Liver (tissue), 5 donors: Measurements from ENCODE around the gene DPEP3. TPM values are rescaled to one million over a fixed set of nuclear protein-coding genes. Genes with fewer than 3 reads are reported as not detected.

Experiments
- polyA plus RNA-seq, 2 donors: library from polyadenylated mRNA; stranded (reverse) in 1 of 2; unstranded in 1 of 2; fragments of 200-250 nt in 1 of 2; fragments of >200 nt in 1 of 2; fragmentation: Nextera tagmentation in 1 of 2; extraction: Ambion mirVana in 1 of 2; gene quantifications; one replicate each; pipeline versions ENCODE4 v1.2.1 to v1.2.3, GENCODE V29; 2013 to 2015
- small RNA-seq: library from RNA; depleted of rRNA; stranded (forward); fragments of <200 nt; gene quantifications from one replicate; pipeline ENCODE3, GENCODE V24; 2014
- total RNA-seq, 2 donors: library from RNA; depleted of rRNA; stranded (reverse); fragments of >200 nt; gene quantifications; one replicate each; pipeline ENCODE4 v1.2.3, GENCODE V29; 2014
- TF ChIP-seq, protein P1 (sequence below): IDR thresholded peaks from 2 replicates; pipeline ENCODE4 v1.6.1; 2016; ENCODE audit warnings: antibody characterized with exemption
- donor health status: healthy.
- donor health status: healthy.
- donor health status: healthy.

DPEP3 gene
- total and polyA plus RNA-seq, 4 donors, result 0.08 to 0.37 (median 0.22) TPM; not detected in 1

DNA sequence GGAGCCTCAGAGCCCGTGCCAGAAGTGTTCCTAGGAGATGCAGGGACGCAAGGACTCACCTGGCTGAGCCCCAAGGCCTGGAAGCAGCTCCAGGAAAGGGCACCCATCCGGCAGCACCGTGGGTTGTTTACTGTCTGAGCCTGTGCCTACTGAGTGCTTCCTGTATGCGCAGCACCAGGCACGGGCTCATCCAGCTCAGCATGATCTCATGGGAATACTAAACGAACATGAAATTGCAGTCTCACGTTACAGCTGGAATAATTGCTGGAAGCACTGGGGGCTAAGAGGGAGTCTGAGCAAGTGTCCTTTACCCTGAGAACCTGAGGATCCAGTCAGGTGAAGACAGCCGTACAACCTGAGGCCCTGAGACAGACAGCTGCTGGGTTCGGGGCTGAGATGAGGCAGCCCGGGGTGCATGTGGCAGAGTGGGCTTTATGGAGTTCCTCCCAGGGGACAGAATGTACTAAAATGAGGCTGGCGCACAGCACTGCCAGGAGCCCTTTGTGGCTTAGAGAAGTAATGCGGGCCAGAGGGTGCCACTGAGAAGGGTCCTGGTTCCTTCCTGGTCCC, 54.0 kb downstream of the DPEP3 start (continued):
- TF ChIP-seq, protein P1, sequence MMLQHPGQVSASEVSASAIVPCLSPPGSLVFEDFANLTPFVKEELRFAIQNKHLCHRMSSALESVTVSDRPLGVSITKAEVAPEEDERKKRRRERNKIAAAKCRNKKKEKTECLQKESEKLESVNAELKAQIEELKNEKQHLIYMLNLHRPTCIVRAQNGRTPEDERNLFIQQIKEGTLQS, result no peak

Small RNAs within 50 kb of the gene (small RNA-seq; reads per million reads assigned to genes)
- not detected for gene RNU6-359P

Other genes starting within 250 kb of the DPEP3 start
- 10 to 100 TPM in 1 of 2 donors, 1 to 10 TPM in 1; 9.8 to 12.8 TPM for gene RANBP10, start 173.9 kb downstream of the DPEP3 start, total RNA-seq
- gene RANBP10, start 173.9 kb downstream of the DPEP3 start, polyA plus RNA-seq, result 10 to 100 TPM; 14.9 to 15.5 TPM
- gene TSNAXIP1, start 173.6 kb downstream of the DPEP3 start, total RNA-seq, result under 1 TPM; 0.09 to 0.75 TPM
- gene TSNAXIP1, start 173.6 kb downstream of the DPEP3 start, polyA plus RNA-seq, result 1 to 10 TPM in 1 of 2 donors, under 1 TPM in 1; 0.62 to 1.5 TPM
- gene THAP11, start 138.2 kb downstream of the DPEP3 start, total RNA-seq, result 10 to 100 TPM; 14.1 to 19.7 TPM
- gene THAP11, start 138.2 kb downstream of the DPEP3 start, polyA plus RNA-seq, result 1 to 10 TPM; 6.7 to 9.5 TPM
- gene NUTF2, start 133.6 kb downstream of the DPEP3 start, total RNA-seq, result 10 to 100 TPM; 27.4 to 69.5 TPM
- gene NUTF2, start 133.6 kb downstream of the DPEP3 start, polyA plus RNA-seq, result 10 to 100 TPM; 51.0 to 58.7 TPM
- gene CENPT, start 132.8 kb downstream of the DPEP3 start, total RNA-seq, result 10 to 100 TPM; 15.9 to 22.7 TPM
- gene CENPT, start 132.8 kb downstream of the DPEP3 start, polyA plus RNA-seq, result 10 to 100 TPM; 11.4 to 26.9 TPM
- gene EDC4, start 107.4 kb downstream of the DPEP3 start, total RNA-seq, result 10 to 100 TPM; 22.9 to 26.8 TPM
- gene EDC4, start 107.4 kb downstream of the DPEP3 start, polyA plus RNA-seq, result 10 to 100 TPM; 17.7 to 20.3 TPM
- under 1 TPM; 0.14 to 0.33 TPM for gene NRN1L, start 95.6 kb downstream of the DPEP3 start, total RNA-seq
- under 1 TPM; 0.23 to 0.24 TPM for gene NRN1L, start 95.6 kb downstream of the DPEP3 start, polyA plus RNA-seq
- gene PSKH1, start 87.2 kb downstream of the DPEP3 start, total RNA-seq, result 10 to 100 TPM; 14.0 to 23.8 TPM
- 10 to 100 TPM in 1 of 2 donors, 1 to 10 TPM in 1; 8.3 to 13.7 TPM for gene PSKH1, start 87.2 kb downstream of the DPEP3 start, polyA plus RNA-seq
- under 1 TPM; 0.09 to 0.50 TPM for gene CTRL, start 48.6 kb downstream of the DPEP3 start, total RNA-seq
- gene CTRL, start 48.6 kb downstream of the DPEP3 start, polyA plus RNA-seq, result 1 to 10 TPM in 1 of 2 donors, under 1 TPM in 1; 0.09 to 5.0 TPM
- gene PSMB10, start 43.6 kb downstream of the DPEP3 start, total RNA-seq, result 10 to 100 TPM; 24.8 to 36.3 TPM
- gene PSMB10, start 43.6 kb downstream of the DPEP3 start, polyA plus RNA-seq, result 10 to 100 TPM; 28.4 to 48.2 TPM
- gene LCAT, start 36.4 kb downstream of the DPEP3 start, total RNA-seq, result 10 to 100 TPM; 45.7 to 87.3 TPM
- gene LCAT, start 36.4 kb downstream of the DPEP3 start, polyA plus RNA-seq, result 100 to 1,000 TPM; 140 to 201 TPM
- gene SLC12A4, start 11.9 kb downstream of the DPEP3 start, total RNA-seq, result 10 to 100 TPM; 20.0 to 37.3 TPM
- gene SLC12A4, start 11.9 kb downstream of the DPEP3 start, polyA plus RNA-seq, result 10 to 100 TPM in 1 of 2 donors, 1 to 10 TPM in 1; 8.0 to 14.1 TPM
- 1 to 10 TPM; 1.9 to 2.4 TPM for gene DPEP2, start 19.0 kb upstream of the DPEP3 start, total RNA-seq
- gene DPEP2, start 19.0 kb upstream of the DPEP3 start, polyA plus RNA-seq, result 1 to 10 TPM; 1.4 to 1.9 TPM
- not detected for gene DPEP2NB, start 35.4 kb upstream of the DPEP3 start, total RNA-seq
- not detected for gene DPEP2NB, start 35.4 kb upstream of the DPEP3 start, polyA plus RNA-seq
- 1 to 10 TPM; 7.6 to 8.4 TPM for gene DDX28, start 42.7 kb upstream of the DPEP3 start, total RNA-seq
- gene DDX28, start 42.7 kb upstream of the DPEP3 start, polyA plus RNA-seq, result 10 to 100 TPM in 1 of 2 donors, 1 to 10 TPM in 1; 8.4 to 11.6 TPM
- gene DUS2, start 42.8 kb upstream of the DPEP3 start, total RNA-seq, result 10 to 100 TPM in 1 of 2 donors, 1 to 10 TPM in 1; 7.2 to 10.7 TPM
- gene DUS2, start 42.8 kb upstream of the DPEP3 start, polyA plus RNA-seq, result 1 to 10 TPM; 6.9 to 8.6 TPM
- 10 to 100 TPM; 20.9 to 21.2 TPM for gene NFATC3, start 104.9 kb upstream of the DPEP3 start, total RNA-seq
- gene NFATC3, start 104.9 kb upstream of the DPEP3 start, polyA plus RNA-seq, result 10 to 100 TPM in 1 of 2 donors, 1 to 10 TPM in 1; 9.7 to 12.6 TPM